ENCODE data around the gene TSSK2.
"Not testable (repeated sequence)": the region's sequence is repeated elsewhere in the genome, so short reads cannot be mapped to it uniquely, and the experiment has no call there.

Gene TSSK2

DNA sequence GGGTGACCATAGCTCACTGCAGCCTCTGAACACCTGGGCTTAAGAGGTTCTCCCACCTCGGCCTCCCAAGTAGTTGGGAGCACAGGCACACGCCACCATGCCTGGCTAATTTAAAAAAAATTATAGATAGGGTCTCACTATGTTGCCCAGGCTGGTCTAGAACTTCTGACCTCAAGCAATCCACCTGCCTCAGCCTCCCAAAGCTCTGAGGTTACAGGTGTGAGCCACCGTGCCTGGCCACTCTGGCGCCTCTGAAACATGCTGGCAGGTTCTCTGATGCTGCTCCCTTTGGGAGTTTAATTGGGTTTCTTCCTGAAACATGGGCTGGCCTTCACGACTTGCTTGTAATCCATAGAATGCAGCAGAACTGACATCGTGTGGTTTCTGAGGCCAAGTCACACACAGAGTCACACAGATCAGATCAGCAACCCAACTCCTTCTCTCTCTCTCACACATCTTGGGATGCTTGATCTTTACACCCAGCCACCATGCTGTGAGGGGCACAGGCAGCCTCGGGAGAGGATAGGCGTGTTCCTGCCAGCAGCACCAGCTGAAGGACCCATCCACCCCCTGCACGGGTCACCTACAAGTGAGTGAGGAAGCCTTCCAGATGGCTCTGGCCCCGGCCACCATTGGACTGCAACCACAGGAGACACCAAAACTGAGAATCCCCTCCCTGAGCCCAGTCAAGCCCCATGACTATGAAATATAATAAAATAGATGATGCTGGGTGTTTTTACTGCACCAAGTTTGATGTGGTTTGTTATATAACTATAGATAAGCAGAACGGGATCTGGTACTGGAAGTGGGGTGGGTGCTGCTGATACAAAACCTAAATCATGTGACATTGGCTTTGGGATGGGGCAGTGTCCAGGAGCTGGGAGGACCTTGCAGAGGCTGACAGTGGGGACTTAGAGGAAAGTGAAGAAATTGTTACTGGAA is 22.1 kb downstream of the TSSK2 start:
- no peak for TF ChIP-seq EZH2phosphoT487 (IDR thresholded peaks at IDR 0.05; ENCODE audit: low read length)
- no peak for TF ChIP-seq EZH2 (optimal IDR thresholded peaks at IDR 0.05; ENCODE audit: low read depth, low read length)
- TF ChIP-seq, protein P1, sequence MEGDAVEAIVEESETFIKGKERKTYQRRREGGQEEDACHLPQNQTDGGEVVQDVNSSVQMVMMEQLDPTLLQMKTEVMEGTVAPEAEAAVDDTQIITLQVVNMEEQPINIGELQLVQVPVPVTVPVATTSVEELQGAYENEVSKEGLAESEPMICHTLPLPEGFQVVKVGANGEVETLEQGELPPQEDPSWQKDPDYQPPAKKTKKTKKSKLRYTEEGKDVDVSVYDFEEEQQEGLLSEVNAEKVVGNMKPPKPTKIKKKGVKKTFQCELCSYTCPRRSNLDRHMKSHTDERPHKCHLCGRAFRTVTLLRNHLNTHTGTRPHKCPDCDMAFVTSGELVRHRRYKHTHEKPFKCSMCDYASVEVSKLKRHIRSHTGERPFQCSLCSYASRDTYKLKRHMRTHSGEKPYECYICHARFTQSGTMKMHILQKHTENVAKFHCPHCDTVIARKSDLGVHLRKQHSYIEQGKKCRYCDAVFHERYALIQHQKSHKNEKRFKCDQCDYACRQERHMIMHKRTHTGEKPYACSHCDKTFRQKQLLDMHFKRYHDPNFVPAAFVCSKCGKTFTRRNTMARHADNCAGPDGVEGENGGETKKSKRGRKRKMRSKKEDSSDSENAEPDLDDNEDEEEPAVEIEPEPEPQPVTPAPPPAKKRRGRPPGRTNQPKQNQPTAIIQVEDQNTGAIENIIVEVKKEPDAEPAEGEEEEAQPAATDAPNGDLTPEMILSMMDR (IDR thresholded peaks at IDR 0.05; ENCODE audit: low read length): no peak
- Histone ChIP-seq H3K27ac (ENCODE audit: low read length) (no peak overlapping the region), H3K4me3 (ENCODE audit: low read length) (no peak overlapping the region), H3K36me3 (replicated peaks; ENCODE audit: insufficient read depth, low read length) (no peaks in the 10 kb centered on the region), H3K4me2 (ENCODE audit: low read depth, low read length) (no peak overlapping the region), H3K79me2 (ENCODE audit: low read length) (no peaks in the 10 kb centered on the region), H3K27me3 (replicated peaks; ENCODE audit: insufficient read depth, low read length) (peaks cover 45% of the 10 kb centered on the region), H4K20me1 (ENCODE audit: insufficient read depth, low read length) (no peaks in the 10 kb centered on the region), H3K9me2 (replicated peaks; ENCODE audit: insufficient read depth, low read length) (no peaks in the 10 kb centered on the region), H3K4me1 (ENCODE audit: low read length) (no peaks in the 10 kb centered on the region), H2AFZ (ENCODE audit: low read length) (no peak overlapping the region), H3K9ac (ENCODE audit: low read length) (no peak overlapping the region), H3K9me3 (replicated peaks; ENCODE audit: insufficient read depth, low read length) (no peaks in the 10 kb centered on the region), H3F3A (ENCODE audit: insufficient read depth, low read length) (no peaks in the 10 kb centered on the region)
- DNase-seq: no peak

DNA sequence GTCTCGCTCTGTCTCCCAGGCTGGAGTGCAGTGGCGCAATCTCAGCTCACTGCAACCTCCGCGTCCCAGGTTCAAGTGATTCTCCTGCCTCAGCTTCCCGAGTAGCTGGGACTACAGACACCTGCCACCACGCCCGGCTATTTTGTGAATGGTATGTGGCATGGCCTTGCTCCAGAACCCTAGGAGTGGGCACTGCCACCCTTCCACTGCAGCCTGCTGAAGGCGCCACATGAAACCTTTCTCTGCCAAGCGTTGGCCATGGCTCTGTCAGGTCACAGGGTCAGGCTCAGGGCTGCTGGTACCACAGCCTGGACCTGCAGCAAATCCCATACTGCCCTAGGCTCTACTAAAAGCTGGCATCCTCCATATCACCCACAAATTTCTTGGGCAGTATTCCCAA is 25.0 kb downstream of the TSSK2 start:
- peaks cover 26% of the 10 kb centered on the region for H3K27me3 ChIP-seq (replicated peaks; ENCODE audit: insufficient read depth, low read length)
- not testable (repeated sequence) for H4K20me1 ChIP-seq (ENCODE audit: insufficient read depth, low read length); H3F3A ChIP-seq (ENCODE audit: insufficient read depth, low read length); H3K4me1 ChIP-seq (ENCODE audit: low read length); H3K27ac ChIP-seq (ENCODE audit: low read length); H3K36me3 ChIP-seq (replicated peaks; ENCODE audit: insufficient read depth, low read length); H3K4me2 ChIP-seq (ENCODE audit: low read depth, low read length); DNase-seq; H3K9me2 ChIP-seq (replicated peaks; ENCODE audit: insufficient read depth, low read length); H3K9me3 ChIP-seq (replicated peaks; ENCODE audit: insufficient read depth, low read length); H3K79me2 ChIP-seq (ENCODE audit: low read length); H3K9ac ChIP-seq (ENCODE audit: low read length); H2AFZ ChIP-seq (ENCODE audit: low read length); H3K4me3 ChIP-seq (ENCODE audit: low read length)

DNA sequence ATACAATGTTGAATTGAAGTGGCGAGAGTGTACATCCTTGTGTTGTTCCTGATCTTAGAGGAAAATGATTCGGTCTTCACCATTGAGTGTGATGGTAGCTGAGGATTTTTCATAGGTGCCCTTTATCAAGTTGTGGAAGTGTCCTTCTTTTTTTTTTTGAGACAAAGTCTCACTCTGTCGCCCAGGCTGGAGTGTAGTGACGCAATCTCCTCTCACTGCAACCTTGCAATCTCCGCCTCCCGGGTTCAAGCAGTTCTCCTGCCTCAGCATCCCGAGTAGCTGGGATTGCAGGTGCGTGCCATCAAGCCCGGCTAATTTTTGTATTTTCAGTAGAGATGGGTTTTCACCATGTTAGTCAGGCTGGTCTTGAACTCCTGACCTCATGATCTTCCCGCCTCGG is 27.5 kb downstream of the TSSK2 start:
- H3K27ac ChIP-seq (ENCODE audit: low read length); H3K79me2 ChIP-seq (ENCODE audit: low read length); H3K4me3 ChIP-seq (ENCODE audit: low read length); H3F3A ChIP-seq (ENCODE audit: insufficient read depth, low read length); DNase-seq; H3K27me3 ChIP-seq (replicated peaks; ENCODE audit: insufficient read depth, low read length); H3K9me3 ChIP-seq (replicated peaks; ENCODE audit: insufficient read depth, low read length); H3K9ac ChIP-seq (ENCODE audit: low read length); H3K4me1 ChIP-seq (ENCODE audit: low read length); H3K4me2 ChIP-seq (ENCODE audit: low read depth, low read length); H3K9me2 ChIP-seq (replicated peaks; ENCODE audit: insufficient read depth, low read length); H3K36me3 ChIP-seq (replicated peaks; ENCODE audit: insufficient read depth, low read length); H2AFZ ChIP-seq (ENCODE audit: low read length); H4K20me1 ChIP-seq (ENCODE audit: insufficient read depth, low read length): not testable (repeated sequence)

DNA sequence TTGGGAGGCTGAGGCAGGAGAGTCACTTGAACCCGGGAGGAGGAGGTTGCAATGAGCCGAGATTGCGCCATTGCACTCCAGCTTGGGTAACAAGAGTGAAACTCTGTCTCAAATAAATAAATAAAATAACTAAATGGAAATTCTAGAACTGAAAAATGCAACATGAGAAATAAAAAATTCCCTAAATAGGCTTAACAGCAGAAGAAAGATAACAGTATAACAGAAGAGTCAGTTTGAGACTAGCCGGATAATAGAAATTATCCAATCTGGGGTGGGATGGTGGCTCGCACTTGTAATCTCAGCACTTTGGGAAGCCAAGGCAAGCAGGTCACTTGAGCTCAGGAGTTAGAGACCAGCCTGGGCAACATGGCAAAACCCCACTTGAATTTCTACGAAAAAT is 33.3 kb downstream of the TSSK2 start:
- no peak for TF ChIP-seq EZH2phosphoT487 (IDR thresholded peaks at IDR 0.05; ENCODE audit: low read length)
- TF ChIP-seq, protein P1 (IDR thresholded peaks at IDR 0.05; ENCODE audit: low read length): no peak
- TF ChIP-seq EZH2 (optimal IDR thresholded peaks at IDR 0.05; ENCODE audit: low read depth, low read length): no peak
- Histone ChIP-seq H2AFZ (ENCODE audit: low read length) (no peak overlapping the region), H3K4me2 (ENCODE audit: low read depth, low read length) (no peak overlapping the region), H3K27ac (ENCODE audit: low read length) (no peak overlapping the region), H3K27me3 (replicated peaks; ENCODE audit: insufficient read depth, low read length) (peaks cover 44% of the 10 kb centered on the region), H3K9me2 (replicated peaks; ENCODE audit: insufficient read depth, low read length) (no peaks in the 10 kb centered on the region), H3F3A (ENCODE audit: insufficient read depth, low read length) (no peaks in the 10 kb centered on the region), H3K79me2 (ENCODE audit: low read length) (no peaks in the 10 kb centered on the region), H3K9ac (ENCODE audit: low read length) (no peak overlapping the region), H3K4me1 (ENCODE audit: low read length) (no peaks in the 10 kb centered on the region), H3K9me3 (replicated peaks; ENCODE audit: insufficient read depth, low read length) (no peaks in the 10 kb centered on the region), H3K36me3 (replicated peaks; ENCODE audit: insufficient read depth, low read length) (no peaks in the 10 kb centered on the region), H4K20me1 (ENCODE audit: insufficient read depth, low read length) (no peaks in the 10 kb centered on the region), H3K4me3 (ENCODE audit: low read length) (no peak overlapping the region)
- DNase-seq: no peak
